HG03520 (cell line): ENCODE results near the gene SULT1C2.
A peak's percentile ranks its signal among the peaks of the same experiment; 100 is the strongest.

Experiments used
- ATAC-seq: cut with Tn5 transposase; IDR thresholded peaks from one replicate; pipeline ENCODE4 v1.9.1; 2021; ENCODE audit warnings: mild to moderate bottlenecking, moderate library complexity; ENCODE audit not compliant: unreplicated experiment

Gene SULT1C2

DNA sequence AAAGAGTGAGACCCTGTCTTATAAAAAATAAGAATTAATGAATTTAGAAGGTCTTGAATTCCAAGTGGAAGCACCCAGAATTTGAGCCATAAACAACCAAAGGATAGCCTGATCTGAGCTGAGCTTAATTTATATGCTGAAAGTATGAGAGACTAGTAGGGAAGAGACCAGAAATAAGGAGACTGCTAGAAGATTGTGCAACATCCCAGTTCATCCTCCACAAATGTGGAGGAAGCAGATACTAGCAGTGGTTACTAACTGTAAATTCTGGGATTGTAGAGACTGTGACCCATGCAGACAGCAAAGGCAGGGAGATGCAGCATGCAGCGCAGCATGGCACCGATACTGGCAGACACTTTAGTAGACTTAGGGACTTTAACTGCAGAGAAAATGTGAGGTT lies 1.5 kb upstream of the SULT1C2 start:
- ATAC-seq: no peak

DNA sequence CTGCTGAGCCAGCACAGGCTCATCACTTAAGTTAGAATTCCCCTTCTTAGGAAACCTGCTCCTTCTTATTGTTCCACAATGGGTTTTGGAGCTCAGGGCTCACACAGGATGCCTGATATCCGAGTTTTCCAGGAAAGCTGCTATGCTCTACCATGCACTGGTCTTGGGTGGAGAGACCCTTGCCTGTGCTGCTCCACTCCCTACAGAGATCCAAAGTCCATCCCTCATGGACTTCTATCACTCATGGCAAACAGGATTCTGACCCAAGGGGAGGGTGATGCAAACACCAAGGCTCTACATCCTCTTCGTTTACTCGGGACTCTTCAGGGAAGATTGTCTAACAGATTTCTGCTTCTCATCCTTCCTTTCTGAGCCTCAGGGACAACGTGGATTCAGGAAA lies 5.2 kb downstream of the SULT1C2 start:
- ATAC-seq: no peak

DNA sequence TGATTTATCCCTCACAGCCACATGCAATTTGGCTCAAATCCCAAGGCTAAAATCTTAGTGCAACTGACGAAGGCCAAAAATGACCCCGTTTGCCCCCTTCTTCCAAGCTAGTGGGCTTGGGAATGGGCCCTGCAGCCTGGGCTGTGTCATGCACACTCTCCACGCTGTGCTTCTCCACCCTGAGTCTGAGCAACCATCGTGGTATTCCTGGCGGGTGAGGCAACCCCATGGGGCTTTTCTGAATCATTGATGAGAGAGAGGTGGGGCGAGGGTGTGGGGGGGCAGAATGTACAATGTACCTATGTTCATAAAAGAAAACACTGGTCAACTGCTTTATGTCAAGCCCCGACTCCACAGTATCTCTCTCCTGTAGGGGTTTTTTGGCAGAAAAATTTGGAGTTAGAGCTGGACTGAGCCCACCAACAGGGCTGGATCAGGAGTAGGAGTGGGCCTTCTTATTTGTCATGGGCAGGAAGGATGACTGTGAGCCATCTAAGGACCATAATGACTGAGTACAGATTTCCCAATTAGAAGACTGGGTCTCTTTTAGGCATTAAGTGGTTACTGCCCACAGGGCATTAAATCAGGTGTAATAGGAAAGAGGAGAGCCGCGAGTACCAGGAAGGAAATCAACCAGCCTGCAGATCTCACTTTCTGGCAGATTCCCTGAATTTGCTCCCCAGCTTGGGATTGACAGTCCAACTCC lies 8.9 kb downstream of the SULT1C2 start:
- ATAC-seq: no peak

DNA sequence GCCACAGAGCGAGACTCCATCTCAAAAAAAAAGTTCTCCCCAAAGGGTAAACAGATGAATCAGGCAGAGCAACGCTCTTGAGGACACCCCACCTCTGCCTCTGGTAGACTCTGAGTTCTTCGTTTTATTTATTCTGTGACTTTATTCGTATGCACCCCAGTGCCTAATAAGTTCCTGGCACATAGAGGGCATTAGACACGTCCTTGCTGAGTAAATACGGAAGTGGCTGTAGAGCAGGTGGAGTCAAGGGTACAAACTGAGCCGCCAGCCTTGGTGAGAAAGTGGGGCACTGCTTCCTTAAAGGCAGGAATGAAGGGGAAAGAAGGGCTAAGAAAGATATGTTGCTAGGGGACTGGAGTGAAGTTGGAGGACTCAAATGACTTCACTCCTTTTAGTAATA lies 12.9 kb downstream of the SULT1C2 start:
- ATAC-seq: no peak

DNA sequence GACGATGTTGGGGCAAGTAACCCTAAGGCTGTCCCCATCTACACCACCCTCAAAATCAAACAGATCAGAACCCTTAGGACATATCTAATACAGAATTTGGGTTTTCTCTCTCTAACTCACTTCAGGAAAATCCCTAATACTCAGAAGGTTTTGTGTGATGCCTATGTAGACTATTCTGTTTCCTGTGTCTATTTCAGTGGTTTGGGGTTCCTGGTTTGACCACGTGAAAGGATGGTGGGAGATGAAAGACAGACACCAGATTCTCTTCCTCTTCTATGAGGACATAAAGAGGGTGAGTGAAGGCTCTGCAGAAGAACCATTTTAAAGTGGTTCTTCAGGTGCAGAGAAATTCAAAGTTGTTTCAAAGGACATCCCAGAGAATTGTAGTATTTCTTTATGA lies 16.3 kb downstream of the SULT1C2 start:
- ATAC-seq: peak; percentile 62

DNA sequence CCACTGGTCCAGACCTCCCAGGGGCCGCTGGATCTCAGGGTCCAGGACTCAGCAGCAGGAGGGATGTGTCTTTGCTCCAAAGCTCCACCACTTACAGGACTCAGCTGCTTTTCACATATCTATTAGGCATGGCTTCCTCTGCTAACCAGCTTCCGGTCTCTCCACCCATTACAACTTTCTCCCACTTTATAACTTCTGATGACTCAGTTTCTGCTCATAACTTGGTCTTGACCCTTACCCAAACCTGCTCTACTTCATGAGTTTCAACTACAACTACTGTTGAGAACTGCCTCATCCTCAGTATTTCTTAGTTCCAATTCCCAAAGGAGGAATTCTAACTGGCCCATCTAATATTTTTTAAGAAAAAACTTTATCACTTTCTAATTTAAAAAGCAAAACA lies 17.2 kb downstream of the SULT1C2 start:
- ATAC-seq: no peak

DNA sequence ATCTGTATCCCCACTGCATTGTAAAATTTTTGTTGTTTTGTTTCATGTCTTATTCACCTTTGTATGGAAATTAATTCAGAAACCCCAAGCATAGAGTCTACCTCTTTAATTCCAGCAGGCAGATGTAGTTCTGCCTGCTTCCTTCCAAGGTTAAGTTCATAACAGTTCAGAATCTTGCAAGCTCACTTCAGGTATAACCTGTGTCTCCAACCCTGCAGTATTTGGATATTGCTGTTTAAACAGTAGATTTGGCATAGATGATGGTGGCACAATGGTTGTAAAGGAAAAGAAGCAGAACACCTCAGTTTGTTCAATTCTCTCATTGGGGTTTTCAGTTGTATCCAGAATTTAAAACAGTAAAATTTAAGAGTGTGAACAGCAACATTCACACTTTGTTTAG lies 21.2 kb downstream of the SULT1C2 start:
- no peak for ATAC-seq

DNA sequence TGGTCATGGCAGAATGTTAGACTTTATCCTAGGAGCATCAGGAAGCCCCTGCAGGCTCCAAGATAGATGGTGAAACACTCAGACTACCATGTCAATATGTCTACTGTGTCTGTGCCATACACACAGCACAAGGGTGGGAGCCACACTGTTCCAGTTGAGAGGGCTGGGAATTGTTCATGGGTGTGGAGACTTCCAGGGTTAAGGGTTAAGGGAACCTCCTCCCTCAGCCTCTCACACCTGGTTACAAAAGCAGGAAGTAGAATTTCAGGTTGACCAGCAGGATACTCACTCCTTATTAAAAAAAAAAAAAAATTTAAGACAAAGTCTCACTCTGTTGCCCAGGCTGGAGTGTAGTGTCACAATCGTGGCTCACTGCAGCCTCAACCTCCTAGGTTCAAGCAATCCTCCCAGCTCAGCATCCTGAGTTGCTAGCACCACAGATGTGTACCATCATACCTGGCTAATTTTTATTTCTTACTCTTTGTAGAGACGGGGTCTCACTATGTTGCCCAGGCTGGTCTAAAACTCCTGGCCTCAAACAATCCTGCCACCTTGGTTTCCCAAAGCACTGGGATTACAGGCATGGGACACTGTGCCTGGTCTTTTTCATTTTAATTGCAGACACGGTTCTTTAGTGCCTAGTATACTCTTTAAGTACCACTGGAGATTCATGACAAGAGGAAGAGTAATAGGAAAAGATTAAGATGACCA lies 26.0 kb downstream of the SULT1C2 start:
- ATAC-seq: no peak

DNA sequence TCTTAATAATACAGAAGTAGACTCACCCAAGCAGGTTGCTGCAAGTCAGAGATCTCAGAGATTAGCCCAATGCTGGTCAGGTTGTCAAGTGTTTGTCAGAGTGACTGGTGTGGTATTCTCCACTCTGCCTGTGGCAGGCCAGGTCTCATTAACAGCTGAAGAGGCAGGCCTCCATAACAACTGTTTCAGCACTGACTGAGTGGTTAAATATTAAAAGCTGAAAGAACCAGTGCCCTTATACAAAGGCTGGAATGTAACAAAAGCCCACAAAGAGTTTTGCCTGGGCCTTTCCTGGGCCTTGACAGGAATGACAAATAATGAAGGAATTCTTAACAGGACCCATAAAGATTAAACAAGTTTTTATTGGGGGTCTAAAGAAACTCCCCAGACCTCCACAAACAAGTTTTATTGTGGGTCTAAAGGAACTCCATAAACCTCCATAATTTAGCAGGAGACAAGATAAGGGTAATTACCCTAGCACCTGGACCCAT lies 26.8 kb downstream of the SULT1C2 start:
- ATAC-seq: no peak

DNA sequence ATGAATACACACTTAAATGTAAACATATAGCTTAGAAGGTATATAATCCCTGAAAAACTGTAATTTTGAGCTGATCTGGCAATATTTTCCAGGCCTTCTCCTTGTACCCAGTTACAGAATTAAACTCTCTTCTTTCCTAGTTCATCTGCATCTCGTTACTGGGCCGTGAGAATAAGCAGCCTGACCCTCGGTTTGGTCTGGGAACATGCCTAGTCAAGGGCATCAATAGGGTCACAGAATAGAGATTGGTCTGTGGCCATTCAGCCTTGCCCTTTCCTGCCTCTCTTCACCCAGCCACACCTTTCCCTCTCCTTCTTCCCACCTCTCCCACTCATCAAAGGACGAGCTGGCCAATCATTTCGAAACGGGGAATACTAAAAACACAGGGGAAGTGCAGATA lies 27.3 kb downstream of the SULT1C2 start:
- ATAC-seq: no peak

DNA sequence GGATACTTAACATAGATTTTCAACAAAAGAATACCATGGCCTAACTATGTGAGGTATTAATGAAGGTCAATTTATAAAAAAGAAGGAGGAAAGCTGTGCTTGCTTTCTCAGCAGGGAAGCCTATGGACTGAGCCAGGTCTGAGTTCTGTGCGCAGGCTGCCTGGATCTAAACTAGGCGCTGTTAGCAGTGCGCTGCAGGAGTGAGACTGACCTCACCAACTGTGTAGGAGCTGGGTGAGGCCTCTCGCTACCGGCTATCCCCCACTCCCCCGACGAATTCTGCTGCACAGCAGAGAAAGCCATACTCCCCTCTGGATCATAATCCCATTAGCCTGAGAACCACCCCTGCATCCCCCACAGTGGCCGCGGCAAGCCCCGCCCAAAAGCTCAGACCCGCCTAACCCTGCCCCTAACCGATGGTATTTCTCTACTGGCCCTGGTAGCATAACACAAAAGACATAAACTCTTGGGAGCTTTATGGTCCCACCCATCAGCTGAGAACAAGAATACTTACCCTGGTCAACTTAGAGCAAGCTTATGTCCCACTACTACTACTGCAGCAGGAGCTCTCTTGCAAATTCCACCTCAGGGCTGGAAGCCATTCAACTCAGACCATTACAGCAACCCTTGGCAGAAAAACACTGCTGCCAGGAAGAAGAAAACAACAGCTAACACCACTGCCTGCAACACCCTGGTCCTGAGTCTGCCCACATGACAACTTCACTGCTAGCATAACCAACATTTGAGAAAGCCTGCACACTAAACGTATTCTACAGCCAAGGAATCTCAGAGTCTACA lies 28.0 kb downstream of the SULT1C2 start:
- no peak for ATAC-seq

DNA sequence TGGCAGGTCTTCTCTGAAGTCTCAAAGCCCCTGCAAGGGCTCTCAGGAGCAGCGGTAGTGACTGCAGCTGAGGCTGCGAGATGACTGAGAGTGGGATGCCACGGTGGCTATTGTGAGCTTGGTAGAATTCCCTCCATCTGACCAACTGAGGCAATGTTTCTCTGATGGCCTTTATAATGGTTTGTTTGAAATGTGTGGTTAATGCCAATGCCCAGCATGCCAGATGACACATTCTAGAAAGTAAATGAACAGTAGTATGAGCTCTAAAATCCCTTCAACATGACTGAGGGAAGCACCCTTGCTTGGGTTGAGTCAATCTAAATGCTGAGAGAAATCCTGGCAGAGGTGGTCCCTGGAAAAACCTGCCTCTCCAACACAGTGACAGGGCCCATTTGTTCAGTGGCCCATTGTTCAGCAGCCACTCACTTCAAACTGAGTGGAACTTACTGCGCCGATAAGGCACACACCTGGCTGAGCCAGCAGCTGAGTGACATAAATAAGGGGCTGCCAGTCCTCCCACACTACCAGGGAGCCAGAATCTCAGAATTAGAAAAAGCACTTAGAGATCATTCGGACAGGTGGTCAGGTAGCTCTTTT lies 31.7 kb downstream of the SULT1C2 start:
- no peak for ATAC-seq

DNA sequence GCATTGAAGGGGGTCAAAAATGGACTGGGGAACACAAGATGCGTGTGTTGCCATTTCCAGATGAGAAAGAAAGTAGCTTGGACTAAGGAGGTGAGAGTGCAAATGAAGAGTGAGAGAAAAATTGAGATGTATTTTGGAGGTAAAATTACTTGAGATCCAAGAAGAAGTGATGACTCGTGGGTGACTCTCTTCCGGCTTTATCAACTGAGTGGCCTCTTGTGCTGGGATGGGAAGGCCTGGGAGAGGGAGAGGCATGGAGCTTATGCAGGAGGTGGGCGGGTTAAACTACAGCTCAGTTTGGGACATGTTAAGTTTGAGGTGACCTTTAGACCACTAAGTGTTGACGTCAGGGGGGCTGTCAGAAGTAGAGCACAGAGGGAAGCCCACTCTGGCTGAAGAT lies 34.9 kb downstream of the SULT1C2 start:
- ATAC-seq: no peak

DNA sequence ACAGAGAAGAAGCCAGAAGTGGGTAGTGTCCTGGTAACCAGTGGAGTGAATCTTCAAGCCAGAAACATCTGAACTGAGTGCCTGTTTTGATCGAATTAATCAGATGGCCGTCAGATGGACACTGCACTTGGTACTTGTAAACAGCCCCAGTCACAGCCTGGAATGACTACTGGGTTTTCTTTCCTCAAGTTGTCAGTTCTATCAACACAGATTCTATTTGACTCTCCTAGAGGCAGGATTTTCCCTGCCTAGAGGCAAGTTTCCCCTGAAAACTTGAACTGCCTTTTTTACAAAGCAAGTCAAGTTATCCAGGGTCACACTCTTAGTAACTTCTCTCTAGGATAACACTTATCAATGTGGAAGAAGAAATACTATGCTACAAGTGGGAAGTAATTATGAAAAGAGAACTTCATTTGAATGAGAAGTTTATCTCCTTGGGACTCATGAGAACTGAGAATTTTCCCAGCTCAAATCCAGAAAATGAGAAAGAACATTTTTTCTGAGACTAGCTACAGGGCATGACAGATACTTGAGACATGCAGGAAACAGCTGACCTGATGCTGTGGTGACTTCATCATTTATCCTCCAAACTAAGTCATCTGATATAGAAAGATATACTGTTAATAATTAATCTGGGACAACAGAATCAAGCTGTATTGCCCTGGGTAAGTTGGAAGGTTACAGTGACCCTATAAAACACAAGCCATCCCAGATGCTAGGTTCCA lies 36.0 kb downstream of the SULT1C2 start:
- ATAC-seq: no peak

DNA sequence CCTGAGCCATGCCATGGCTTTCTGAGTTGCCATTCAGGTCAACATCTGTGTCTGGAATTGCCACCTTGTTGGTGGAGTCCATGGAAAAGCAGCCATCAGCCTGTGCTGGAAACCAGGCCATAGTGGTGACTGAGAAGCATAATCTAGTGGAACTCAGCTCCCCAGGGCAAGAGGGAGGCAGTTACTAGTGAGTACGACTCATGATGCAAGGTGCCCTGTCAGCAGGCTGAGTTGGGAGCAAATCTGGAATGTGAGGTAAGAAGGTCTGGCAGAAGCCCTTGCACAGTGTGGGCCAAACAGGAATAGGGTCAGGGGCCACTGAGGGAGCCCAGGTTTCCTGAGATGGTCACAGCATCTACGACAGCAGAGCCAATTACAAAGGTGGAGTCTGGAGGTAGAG lies 37.1 kb downstream of the SULT1C2 start:
- ATAC-seq: no peak

DNA sequence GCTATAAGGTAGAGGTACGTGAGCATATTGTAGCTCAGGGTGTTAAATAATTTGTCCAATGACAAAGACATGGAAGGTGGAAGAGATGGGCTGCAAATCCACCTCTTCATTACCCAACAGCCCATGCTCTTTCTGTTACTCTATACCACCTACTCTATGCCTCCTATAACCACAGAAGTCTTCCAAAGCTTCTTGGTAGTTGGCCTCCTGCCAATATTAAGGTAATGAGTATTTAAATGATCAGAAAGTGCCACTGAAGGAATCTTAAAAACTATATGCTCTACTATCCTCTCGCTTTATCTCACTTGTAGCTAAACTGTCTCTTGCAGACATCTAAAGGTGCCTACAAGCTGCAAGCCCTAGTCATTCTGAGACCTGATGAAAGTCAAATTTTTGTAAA lies 41.1 kb downstream of the SULT1C2 start:
- ATAC-seq: no peak

DNA sequence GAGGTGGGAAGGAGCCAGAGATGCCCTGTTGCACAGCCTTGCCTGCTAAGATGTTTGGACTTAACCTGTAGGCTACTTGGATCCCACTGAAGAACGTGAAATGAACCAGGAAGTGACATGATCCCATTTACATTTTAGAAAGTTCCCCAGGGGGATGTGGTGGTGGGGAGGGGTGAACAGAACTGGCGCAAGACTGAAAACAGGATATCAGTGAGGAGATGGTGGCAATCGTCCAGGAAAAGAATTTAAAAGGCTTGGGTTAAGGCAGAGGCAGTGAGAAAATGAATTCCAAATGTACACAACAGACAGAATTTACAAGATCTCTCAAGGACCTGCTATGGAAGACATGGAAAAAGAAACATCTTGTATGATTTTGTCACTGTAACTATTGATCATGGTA lies 42.3 kb downstream of the SULT1C2 start:
- no peak for ATAC-seq

DNA sequence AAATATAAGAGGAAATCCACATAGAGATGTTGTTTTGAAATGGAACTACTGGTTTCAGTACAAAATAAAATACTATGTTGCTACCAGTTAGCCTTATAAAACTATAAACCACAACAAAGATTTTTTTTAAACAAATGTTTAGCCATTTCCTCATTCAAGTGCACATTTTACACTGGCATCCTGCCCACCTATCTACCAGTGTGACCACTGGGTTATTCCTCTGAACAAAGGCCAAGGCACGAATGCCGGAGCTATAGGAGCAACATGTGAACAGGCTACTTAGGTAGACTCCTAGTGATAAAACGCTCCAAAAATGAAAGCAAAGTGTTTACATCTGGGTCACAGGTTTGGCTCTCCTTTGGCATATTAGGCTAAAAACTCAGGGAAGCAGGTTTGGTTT lies 57.3 kb downstream of the SULT1C2 start:
- ATAC-seq: no peak

DNA sequence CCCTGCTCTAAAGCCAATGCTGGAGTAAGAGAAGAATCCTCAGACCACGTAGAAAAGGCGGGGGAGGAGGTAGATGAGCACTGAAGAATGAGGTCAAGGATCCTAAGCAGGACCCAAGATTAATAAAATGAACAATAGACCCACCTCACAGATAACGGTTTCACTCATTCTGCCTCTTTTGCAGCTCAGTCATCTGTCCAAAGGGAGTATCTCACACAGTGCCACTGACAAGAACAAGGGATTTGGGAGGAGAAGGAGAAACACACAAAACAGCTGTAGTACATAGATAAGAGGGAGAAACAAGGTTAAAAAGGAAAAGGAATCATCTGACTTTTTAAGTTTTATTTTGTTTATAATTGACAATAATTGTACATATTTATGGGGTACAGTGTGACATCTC lies 58.1 kb downstream of the SULT1C2 start:
- ATAC-seq: no peak

DNA sequence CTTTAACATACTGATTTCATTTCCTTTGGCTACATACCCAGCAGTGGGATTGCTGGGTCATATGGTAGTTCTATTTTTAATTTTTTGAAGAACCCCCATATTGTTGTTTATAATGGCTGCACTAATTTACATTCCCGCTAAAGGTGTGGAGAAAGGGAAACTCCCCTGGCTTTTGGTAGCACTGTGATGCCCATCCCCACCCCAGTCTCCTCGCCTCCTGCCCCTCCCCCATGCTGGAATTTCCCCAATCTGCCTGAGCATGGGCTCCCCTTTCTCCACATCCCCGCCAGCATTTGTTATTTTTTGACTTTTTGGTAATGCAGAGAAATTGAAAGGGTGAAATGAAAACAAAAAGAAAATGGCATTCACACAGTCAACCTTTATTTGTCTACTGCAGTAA lies 59.1 kb downstream of the SULT1C2 start:
- no peak for ATAC-seq
